Myocyte (in vitro differentiated cells): ENCODE results near the gene MBD2. TPM values are rescaled to one million over a fixed set of nuclear protein-coding genes. Genes with fewer than 3 reads are reported as not detected.
"Not testable (repeated sequence)": the region's sequence is repeated elsewhere in the genome, so short reads cannot be mapped to it uniquely, and the experiment has no call there.

Experiments
- DNase-seq: peaks from one replicate; pipeline ENCODE4 v3.0.0-alpha.2; 2012; ENCODE audit warnings: low read depth
- polyA plus RNA-seq: library from polyadenylated mRNA; unstranded; fragments of >200 nt; gene quantifications from one replicate; pipeline ENCODE4 v1.2.1, GENCODE V29; 2012; ENCODE audit warnings: missing spikeins
- total RNA-seq: library from RNA; depleted of rRNA; stranded (reverse); fragments of >200 nt; gene quantifications from 2 replicates; pipeline ENCODE4 v1.2.3, GENCODE V29; 2014

Gene MBD2, protein sequence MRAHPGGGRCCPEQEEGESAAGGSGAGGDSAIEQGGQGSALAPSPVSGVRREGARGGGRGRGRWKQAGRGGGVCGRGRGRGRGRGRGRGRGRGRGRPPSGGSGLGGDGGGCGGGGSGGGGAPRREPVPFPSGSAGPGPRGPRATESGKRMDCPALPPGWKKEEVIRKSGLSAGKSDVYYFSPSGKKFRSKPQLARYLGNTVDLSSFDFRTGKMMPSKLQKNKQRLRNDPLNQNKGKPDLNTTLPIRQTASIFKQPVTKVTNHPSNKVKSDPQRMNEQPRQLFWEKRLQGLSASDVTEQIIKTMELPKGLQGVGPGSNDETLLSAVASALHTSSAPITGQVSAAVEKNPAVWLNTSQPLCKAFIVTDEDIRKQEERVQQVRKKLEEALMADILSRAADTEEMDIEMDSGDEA
- 14.5 TPM in 2 replicates for total RNA-seq
- polyA plus RNA-seq: 31.4 TPM

- peak; percentile 96 for DNase-seq
These were observed at the start of gene MBD2 for GRCh38 chr18:54224379-54225014. TSS of gene MBD2 (minus strand) at chr18:54224669. CDS start at chr18:54224559, 110 bp downstream.

DNA sequence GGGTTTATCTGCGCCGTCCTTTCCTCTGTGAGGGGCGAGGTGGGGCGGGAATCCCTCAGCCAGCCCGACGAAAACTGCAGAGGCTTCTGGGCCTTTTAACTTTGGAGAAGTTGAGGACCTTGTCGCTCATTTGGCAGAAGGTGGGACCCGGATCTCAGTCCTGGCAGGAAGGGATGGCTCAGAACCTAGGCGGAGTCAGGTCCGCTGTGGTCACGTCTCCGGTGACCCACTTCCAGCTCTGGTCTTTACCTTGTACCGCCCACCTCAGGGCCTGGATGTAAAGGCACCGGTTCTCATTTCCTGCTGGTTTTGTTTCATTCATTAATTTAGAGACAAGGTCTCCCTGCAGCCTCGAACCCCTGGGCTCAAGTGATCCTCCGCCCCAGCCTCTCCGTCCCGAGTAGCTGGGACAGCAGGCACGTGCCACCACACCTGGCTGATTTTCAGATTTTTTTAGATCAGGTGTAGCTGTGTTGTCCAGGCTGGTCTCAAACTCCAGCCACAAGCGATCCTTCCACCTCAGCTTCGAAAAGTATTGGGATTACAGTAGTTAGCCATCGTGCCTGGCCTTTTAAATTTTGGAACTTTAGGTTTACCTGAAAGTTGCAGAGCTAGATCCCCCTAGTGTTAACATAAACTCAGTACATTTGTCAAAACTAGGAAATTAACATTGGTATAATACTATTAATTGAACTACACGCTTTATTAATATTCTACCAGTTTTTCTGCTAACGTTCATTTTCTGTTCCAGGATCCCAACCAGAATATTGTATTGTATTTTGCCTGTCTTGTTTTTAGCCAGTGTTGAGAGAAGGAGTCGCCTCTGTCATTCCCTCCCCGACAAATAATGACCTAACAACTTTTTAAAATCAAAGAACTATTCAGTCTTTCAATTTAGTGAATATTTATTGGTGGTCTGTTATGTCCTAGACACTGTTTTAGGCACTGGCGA, 45.7 kb upstream of the MBD2 start:
- peak; percentile 22 for DNase-seq

DNA sequence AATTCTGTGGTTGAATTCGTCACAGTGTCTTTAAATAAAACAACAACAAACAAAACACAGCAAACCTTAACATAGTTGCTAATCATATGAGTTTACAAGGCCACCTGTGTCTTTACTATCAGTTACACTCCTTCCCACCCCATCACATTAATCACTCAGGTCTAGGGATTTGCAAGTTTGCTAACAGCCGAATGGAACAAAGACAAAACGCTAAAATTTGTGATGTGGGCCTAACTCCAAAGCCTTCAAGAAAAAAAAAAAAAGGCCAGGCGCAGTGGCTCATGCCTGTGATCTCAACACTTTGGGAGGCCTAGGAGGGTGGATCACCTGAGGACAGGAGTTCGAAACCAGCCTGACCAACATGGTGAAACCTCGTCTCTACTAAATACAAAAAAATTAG, 44.3 kb upstream of the MBD2 start:
- peak; percentile 11 for DNase-seq

- DNase-seq: no peak
These were observed 43.2 kb upstream of the MBD2 start for GRCh38 chr18:54267701-54268100.

DNA sequence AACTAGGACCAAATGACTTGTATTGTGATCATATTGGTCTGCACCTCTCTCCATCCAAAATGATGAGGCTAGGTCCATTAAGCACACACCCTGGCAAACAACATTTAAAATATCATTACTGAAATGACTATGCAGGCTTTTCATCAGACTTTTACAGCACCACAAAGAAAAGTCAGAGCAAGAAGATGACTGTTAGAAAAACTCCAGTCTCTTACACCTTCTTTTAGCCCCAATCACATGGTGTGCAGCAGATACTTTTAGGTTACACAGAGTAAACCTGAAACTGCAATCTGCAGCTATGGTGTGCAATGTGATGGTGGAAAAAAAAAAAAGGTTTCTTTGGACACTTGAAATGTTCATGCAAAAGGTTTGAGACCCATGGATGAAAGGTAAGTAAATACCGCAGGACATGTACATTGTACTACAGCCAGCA, 39.5 kb upstream of the MBD2 start:
- DNase-seq: no peak

GRCh38 chr18:54261894-54262293, 37.4 kb upstream of the MBD2 start:
- no peak for DNase-seq

- no peak for DNase-seq
These were observed 36.1 kb upstream of the MBD2 start for GRCh38 chr18:54260396-54261072.

DNA sequence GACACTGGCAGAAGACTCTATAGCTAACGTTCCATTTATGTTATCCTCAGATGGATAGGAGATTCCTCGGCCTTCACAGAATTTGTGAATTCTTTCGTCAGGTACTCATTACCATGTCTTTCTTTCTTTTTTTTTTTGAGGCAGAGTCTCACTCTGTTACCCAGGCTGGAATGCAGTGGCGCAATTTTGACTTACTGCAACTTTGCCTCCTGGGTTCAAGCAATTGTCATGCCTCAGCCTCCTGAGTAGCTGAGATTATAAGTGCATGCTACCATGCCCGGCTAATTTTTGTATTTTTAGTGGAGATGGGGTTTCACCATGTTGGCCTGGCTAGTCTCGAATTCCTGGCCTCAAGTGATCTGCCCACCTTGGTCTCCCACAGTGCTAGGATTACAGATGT, 33.3 kb upstream of the MBD2 start:
- DNase-seq: not testable (repeated sequence)

DNA sequence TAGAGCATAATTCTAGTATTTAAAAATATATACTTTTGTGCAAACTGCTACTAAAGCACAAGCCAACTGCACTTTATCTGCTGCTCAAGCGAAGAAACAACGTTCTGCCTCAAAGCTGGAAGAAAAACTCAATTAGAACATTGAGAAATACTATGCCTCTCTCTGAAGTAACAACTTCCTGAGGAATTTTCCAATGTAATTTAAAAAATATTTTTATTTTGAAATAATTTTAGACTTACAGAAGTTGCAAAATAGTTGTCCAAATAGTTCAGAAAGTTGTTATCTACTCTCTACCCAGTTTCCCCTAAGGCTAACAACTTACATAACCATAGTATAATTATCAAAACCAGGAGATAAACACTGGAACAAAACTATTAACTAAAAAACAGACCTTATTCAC, 32.5 kb upstream of the MBD2 start:
- DNase-seq: no peak

DNA sequence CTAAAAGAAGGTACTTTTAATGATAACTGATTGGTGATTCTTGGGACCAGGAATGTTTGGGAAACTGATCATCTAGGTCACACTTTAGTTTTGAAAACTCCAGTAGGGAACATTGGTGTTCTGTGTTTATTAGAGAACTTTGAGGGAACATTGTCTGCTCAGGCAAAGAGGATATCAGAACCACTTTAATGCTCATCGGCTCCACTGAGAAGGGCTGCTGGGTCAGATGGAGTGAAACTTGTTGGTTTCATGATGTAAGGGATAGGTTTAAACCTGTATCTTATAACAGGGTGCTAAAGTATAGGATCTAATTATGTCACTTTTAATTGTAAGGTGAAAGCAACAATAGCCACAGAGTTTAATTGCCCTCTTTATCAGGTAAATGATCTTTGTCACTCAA, 30.7 kb upstream of the MBD2 start:
- DNase-seq: no peak

GRCh38 chr18:54254265-54254758, 29.8 kb upstream of the MBD2 start:
- DNase-seq: no peak

DNA sequence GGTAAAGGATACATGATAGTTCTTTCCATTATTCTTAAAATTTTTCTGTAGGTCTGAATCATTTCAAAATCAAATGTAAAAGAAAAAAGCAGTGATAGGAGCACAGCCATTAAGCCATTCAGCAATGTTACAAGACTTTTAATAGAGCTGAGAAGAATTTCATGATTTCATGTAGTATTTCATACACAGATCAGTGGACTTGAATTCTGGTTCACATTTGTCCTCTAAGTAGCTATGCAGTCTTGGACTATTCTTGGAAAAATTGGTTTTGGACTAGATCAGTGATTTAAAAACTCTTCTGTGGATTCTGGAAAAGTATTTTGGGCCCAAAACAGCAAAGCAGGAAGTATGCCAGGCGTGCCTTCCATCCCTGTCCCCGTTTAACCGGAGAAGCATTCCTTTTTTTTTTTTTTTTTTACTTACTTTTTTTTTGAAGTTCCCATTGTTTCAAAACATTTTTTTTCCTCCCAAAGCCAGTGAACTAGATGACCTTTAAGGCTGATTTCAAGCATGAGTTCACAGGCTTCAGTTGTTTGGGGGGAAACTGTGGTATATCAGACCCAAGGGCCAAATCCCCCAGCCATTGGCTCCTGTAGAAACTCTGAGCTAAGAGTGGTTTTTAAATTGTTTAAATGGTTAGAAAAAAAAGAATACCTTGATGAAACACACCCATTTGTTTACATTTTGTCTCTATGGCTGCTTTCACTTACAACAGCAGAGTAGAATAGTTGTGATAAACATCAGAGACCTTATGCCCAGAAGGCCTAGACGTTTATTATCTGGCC, 27.3 kb upstream of the MBD2 start:
- DNase-seq: peak; percentile 18

- DNase-seq: peak; percentile 39
These were observed 26.4 kb upstream of the MBD2 start for GRCh38 chr18:54250846-54251261.

DNA sequence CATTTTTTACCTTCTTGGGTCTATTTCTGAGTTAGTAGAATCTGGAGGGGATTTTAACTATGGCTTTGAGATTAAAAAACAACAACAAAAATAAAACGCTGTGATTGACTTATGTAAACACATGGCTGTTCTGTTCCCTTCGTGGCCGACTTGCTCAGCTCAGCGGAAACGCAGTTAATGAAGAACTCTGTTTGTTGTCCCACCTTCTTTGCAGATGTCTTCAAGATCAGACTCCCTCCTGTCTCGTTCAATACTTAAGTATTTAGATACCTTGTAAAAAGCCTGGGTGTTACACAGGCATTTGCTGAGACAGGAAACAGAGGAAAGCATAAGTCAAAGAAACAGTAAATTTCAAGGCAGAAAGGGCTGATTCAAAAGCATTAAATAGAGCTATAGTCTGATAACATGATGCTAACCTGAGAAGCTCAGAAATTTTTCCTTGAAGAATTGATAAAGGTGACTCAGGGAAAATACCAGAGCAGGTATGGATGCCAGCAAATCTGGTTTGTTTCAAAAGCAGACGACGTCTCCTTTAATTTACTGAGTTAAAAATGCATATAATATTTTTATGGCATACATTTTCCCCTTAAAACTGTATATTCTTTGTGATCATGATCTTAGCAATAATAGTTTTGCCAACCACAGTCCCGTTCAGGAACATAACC, 23.2 kb upstream of the MBD2 start:
- no peak for DNase-seq

DNA sequence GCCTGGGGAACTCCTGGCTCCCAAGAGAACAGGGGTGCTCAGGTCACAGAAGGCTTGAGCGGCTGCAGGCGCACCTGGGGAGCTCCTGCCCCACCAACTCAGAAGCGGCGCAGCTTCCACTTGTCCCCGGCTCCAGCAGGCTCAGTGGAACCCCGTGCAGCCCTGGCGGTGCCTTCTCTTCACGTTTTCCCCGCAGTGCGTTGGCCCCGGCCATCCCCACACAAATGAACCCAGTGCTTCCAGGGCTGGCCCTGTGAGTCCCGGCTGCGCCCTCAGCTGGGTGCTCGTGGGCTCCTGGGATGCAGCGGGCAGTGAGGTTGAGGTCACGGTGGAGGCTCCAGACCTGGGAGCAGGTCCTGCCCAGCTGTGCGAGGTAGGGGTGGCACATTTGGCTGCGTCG, 17.9 kb upstream of the MBD2 start:
- no peak for DNase-seq

GRCh38 chr18:54241483-54241882, 17.0 kb upstream of the MBD2 start:
- no peak for DNase-seq

GRCh38 chr18:54240629-54241107, 16.2 kb upstream of the MBD2 start:
- peak; percentile 75 for DNase-seq

- DNase-seq: no peak
These were observed 15.1 kb upstream of the MBD2 start for GRCh38 chr18:54239601-54240000.

- DNase-seq: no peak
These were observed 14.6 kb upstream of the MBD2 start for GRCh38 chr18:54239091-54239490.
